Prostate gland (tissue), 2 donors: ENCODE measurements around the gene MAP2K3.

Source experiments
- CTCF ChIP-seq, 4 experiments: fragments of 200-600 bp in 2 of 4; fragments of 450-650 bp in 2 of 4; sonication (generic) in 2 of 4; IDR thresholded peaks; 1 replicate in 3 of 4; 2 replicates in 1 of 4; pipeline ENCODE4 v1.5.1; 2016 to 2019; ENCODE audit warnings: antibody characterized with exemption in 4 of 4, mild to moderate bottlenecking in 2 of 4, moderate library complexity in 2 of 4
- POLR2AphosphoS5 ChIP-seq: sonication (generic); formaldehyde crosslinking; IDR thresholded peaks from one replicate; pipeline ENCODE4 v1.6.1; 2017; ENCODE audit warnings: antibody characterized with exemption

DNA sequence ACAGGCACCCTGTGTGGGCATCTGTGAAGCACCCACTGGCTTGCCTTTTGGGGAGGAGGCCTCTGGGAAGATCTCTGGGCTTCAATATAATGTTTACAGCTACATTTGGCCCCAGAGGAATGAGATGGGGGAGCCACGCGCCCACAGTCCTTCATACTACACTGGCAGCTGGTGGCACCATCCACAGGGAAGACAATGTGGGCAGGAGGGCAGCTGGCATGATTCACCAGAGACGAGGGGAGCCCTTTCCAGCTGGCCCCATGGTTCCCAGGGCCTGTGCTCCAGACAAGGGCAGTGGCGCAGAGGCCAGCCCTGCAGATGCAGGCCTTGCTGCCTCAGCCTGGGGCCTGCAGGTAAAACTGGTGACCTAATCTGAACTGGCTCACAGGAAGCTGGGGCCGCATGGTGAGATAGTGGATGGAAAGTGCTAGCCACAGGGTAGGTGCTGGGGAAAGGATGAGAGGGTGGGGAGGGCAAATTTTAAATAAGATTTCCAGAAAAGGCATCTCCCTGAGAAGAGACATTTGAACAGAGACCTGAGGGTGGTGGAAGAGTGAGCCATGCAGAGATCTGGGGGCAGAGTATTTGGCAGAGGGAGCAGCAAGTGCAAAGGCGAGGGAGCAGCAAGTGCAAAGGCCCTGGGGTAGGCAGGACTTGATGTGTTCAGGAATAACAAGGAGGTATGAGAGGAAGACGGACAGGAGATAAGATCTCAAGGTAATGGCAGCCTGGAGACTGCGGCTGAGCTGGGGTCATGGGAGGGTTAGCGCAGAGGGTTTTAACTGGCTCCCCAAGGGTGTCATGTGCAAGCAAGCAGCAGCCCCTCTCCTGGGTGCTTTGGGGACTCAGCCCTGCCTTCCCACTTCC, 79.5 kb downstream of the MAP2K3 start:
- TF ChIP-seq CTCF (IDR thresholded peaks at IDR 0.05) (no peak), POLR2AphosphoS5 (no peak)
